Measurements from ENCODE around the gene TOMT. TPM values are rescaled to one million over a fixed set of nuclear protein-coding genes. Genes with fewer than 3 reads are reported as not detected.
A peak's percentile ranks its signal among the peaks of the same experiment; 100 is the strongest.

Gene TOMT
- total and polyA plus RNA-seq, 2 of the 13 experiments (the other 11 are each of a cell fraction or from before 2014, with no cell fraction given): not detected

- in situ Hi-C loops (cut with HindIII; ENCODE audit: extremely low pct_ligation_motif_present, low pct_unique_long_range_greater_than_20kb) (no loop called here), intact Hi-C loops (cut with micrococcal nuclease; ENCODE audit: unreplicated experiment) (loop anchor here (1.0 to 2.0 kb wide), 2 partner anchors 9 to 22 kb away; partner anchors contain the start of genes ANAPC15, LRRC51 and NUMA1)
- Histone ChIP-seq H3K27ac (ENCODE audit: extremely low read length, insufficient read depth, low read length) (peak within 1 kb of the TSS; percentile 82), H3K27me3 (ENCODE audit: control insufficient read depth in 1 of 2, insufficient read depth in 2 of 2, low read length in 2 of 2) (no peaks in the 10 kb centered on the region; a peak in 1 of 5 replicates), H4K20me1 (ENCODE audit: insufficient read depth, low read length) (no peaks in the 10 kb centered on the region), H2AFZ (ENCODE audit: low read length) (no peak within 1 kb of the TSS), H3K36me3 (replicated peaks in 1 of 2; ENCODE audit: control insufficient read depth in 1 of 2, insufficient read depth in 2 of 2, low read length in 2 of 2) (peaks cover 8 to 19% of the 10 kb centered on the region in 2 experiments; a peak in 3 of 5 replicates), H3K4me1 (ENCODE audit: insufficient read depth, low read length) (peaks cover 39% of the 10 kb centered on the region), H3K79me2 (ENCODE audit: insufficient read depth, low read length) (peaks cover 31% of the 10 kb centered on the region), H3K9me3 (ENCODE audit: low read length) (no peaks in the 10 kb centered on the region), H3K4me3 (replicated peaks in 1 of 3; ENCODE audit: insufficient read depth in 1 of 3, low read depth in 2 of 3, low read length in 3 of 3) (peak within 1 kb of the TSS; percentile 79 to 85 (median 82)), H3K4me2 (ENCODE audit: low read depth, low read length) (peak within 1 kb of the TSS; percentile 93), H3K9ac (ENCODE audit: insufficient read depth, low read depth, low read length) (peak within 1 kb of the TSS; percentile 97)
- POLR2A ChIA-PET: interaction anchor here (1.3 to 2.4 kb wide), 3 partner anchors 10 to 63 kb away, joined by 5 to 13 read pairs (median 8); partner anchors contain the start of gene ANAPC15
- CTCF ChIA-PET (ENCODE audit: low intra/inter-chr PET ratio, low total read pairs): no interaction called here
- WGBS (ENCODE audit: low lambda C conversion rate): 17% methylated on average over 28 of the region's 64 CpGs
- FAIRE-seq: peak; percentile 93
- ATAC-seq: peak; percentile 90
- peak; percentile 97 for DNase-seq (ENCODE audit: low spot score)
- BruUV-seq (replicated peaks): no TSS peak
- TF ChIP-seq BCL3 (CRISPR knock-in tag; IDR thresholded peaks at IDR 0.05) (no peak; the same call in 1 of the 2 replicates), EP300 (IDR thresholded peaks at IDR 0.05; ENCODE audit: low read depth in 2 of 2, low read length in 2 of 2) (no peak), EP300 (CRISPR knock-in tag; IDR thresholded peaks at IDR 0.05; ENCODE audit: borderline replicate concordance) (peak; percentile 38), STAT5B (CRISPR knock-in tag; IDR thresholded peaks at IDR 0.05) (0 out of 2 replicates have a peak, but pooled peaks have one; percentile 31), CEBPG (CRISPR knock-in tag; IDR thresholded peaks at IDR 0.05) (no peak), ZBTB49 (CRISPR knock-in tag; IDR thresholded peaks at IDR 0.05; ENCODE audit: borderline replicate concordance) (peak; percentile 23; the same call in 1 of the 2 replicates), GMEB2 (CRISPR knock-in tag; IDR thresholded peaks at IDR 0.05; ENCODE audit: low read depth) (0 out of 2 replicates have a peak, but pooled peaks have one; percentile 51), MAX (IDR thresholded peaks at IDR 0.05) (peak; percentile 85), ISL2 (CRISPR knock-in tag; IDR thresholded peaks at IDR 0.05) (peak; percentile 1; the same call in 1 of the 2 replicates), NFKB2 (CRISPR knock-in tag; IDR thresholded peaks at IDR 0.05; ENCODE audit: borderline replicate concordance) (peak; percentile 37; the same call in 1 of the 2 replicates), KLF12 (CRISPR knock-in tag; IDR thresholded peaks at IDR 0.05; ENCODE audit: borderline replicate concordance) (peak; percentile 72; the same call in 1 of the 2 replicates), RAD21 (CRISPR knock-in tag; IDR thresholded peaks at IDR 0.05) (peak; percentile 39; the same call in 1 of the 2 replicates), TMF1 (CRISPR knock-in tag; IDR thresholded peaks at IDR 0.05; ENCODE audit: low read depth) (peak; percentile 18), BRD4 (CRISPR knock-in tag; IDR thresholded peaks at IDR 0.05) (no peak), NONO (IDR thresholded peaks at IDR 0.05) (no peak), NONO (CRISPR knock-in tag; conservative IDR thresholded peaks at IDR 0.05) (peak; percentile 59; the same call in 1 of the 2 replicates), POLR2AphosphoS2 (IDR thresholded peaks at IDR 0.05; ENCODE audit: low read depth, low read length) (0 out of 2 replicates have a peak, but pooled peaks have one; percentile 67), CENPX (CRISPR knock-in tag; IDR thresholded peaks at IDR 0.05) (no peak), FOXK1 (CRISPR knock-in tag; IDR thresholded peaks at IDR 0.05; ENCODE audit: borderline replicate concordance, low read depth) (peak; percentile 84; the same call in 1 of the 2 replicates)
Observed at GRCh38 chr11:72102946-72103753, 2.6 kb upstream of the TOMT start, which contains the start of gene LAMTOR1. Gene LAMTOR1, minus strand, starts transcription at chr11:72103297. Its CDS starts 73 bp downstream, at chr11:72103224.

Data from HepG2 (cell line).